HepG2 (cell line): ENCODE measurements around the gene DCK. TPM values are rescaled to one million over a fixed set of nuclear protein-coding genes. Genes with fewer than 3 reads are reported as not detected.
A peak's percentile ranks its signal among the peaks of the same experiment; 100 is the strongest.

Experiments used
- ATAC-seq: fragments of 200-7000 bp; cut with Tn5 transposase; 3 replicates; pipeline ENCODE4 v1.9.1; 2020; ENCODE audit warnings: mild to moderate bottlenecking, moderate library complexity
- BruUV-seq: library from RNA; stranded (reverse); fragments of 400-500 nt; replicated peaks from 2 replicates; lab custom pipeline; 2021; lab: Mats Ljungman, UMichigan
- CTCF ChIA-PET: fragments of 300-600 bp; formaldehyde crosslinking; extraction: SDS; loops from one replicate; lab custom pipeline; 2021; ENCODE audit warnings: low total read pairs, inconsistent platforms, low intra/inter-chr PET ratio; lab: Yijun Ruan, JAX
- POLR2A ChIA-PET: fragments of 350-600 bp; sonication (Branson Sonifier 250); formaldehyde crosslinking; loops from one replicate; lab custom pipeline; 2020; ENCODE audit warnings: antibody characterized with exemption, inconsistent platforms; lab: Yijun Ruan, JAX
- DNase-seq: peaks from one replicate; pipeline ENCODE4 v3.0.0-alpha.2; 2015; ENCODE audit warnings: low spot score
- FAIRE-seq: peaks from 3 replicates; lab custom pipeline; 2011; peaks lifted over from hg19 to GRCh38; lab: Jason Lieb, UNC
- H2AFZ ChIP-seq: one replicate; pipeline ENCODE4 v1.6.1; 2011; ENCODE audit warnings: low read length, inconsistent platforms
- H3K27ac ChIP-seq: fragments of 300-600 bp; 3 replicates; pipeline ENCODE4 v1.8.0; 2011; ENCODE audit warnings: mixed run types, mild to moderate bottlenecking, mixed read lengths, low read length, inconsistent platforms; ENCODE audit not compliant: insufficient read depth; ENCODE audit errors: extremely low read length
- H3K27me3 ChIP-seq, 2 experiments: fragments of 200-600 bp in 1 of 2; 2 replicates in 1 of 2; 3 replicates in 1 of 2; pipeline versions ENCODE4 v1.6.0 to v1.8.0; 2011; ENCODE audit warnings: low read length in 2 of 2, mild to moderate bottlenecking in 2 of 2, moderate library complexity in 2 of 2, inconsistent platforms in 1 of 2; ENCODE audit not compliant: insufficient read depth in 2 of 2, control insufficient read depth in 1 of 2
- H3K36me3 ChIP-seq, 2 experiments: fragments of 200-600 bp in 1 of 2; replicated peaks in 1 of 2; 2 replicates in 1 of 2; 3 replicates in 1 of 2; pipeline versions ENCODE4 v1.5.1 to v1.8.0; 2011; ENCODE audit warnings: low read length in 2 of 2, inconsistent platforms in 1 of 2; ENCODE audit not compliant: insufficient read depth in 2 of 2, control insufficient read depth in 1 of 2
- H3K4me1 ChIP-seq: 2 replicates; pipeline ENCODE4 v1.5.1; 2012; ENCODE audit warnings: low read length, inconsistent platforms; ENCODE audit not compliant: insufficient read depth
- H3K4me2 ChIP-seq: 2 replicates; pipeline ENCODE4 v1.6.0; 2011; ENCODE audit warnings: low read depth, low read length, inconsistent platforms
- H3K4me3 ChIP-seq, 3 experiments: fragments of 200-600 bp in 1 of 3; sonication (generic), shearing (Covaris generic) in 1 of 3; replicated peaks in 1 of 3; 2 replicates each; pipeline ENCODE4 v1.5.1; 2011 to 2016; ENCODE audit warnings: low read length in 3 of 3, inconsistent platforms in 2 of 3, low read depth in 2 of 3, mild to moderate bottlenecking in 2 of 3, control low read depth in 1 of 3, mixed read lengths in 1 of 3; ENCODE audit not compliant: insufficient read depth in 1 of 3
- H3K79me2 ChIP-seq: one replicate; pipeline ENCODE4 v1.6.1; 2011; ENCODE audit warnings: low read length, inconsistent platforms; ENCODE audit not compliant: insufficient read depth
- H3K9ac ChIP-seq: 2 replicates; pipeline ENCODE4 v1.6.0; 2011; ENCODE audit warnings: mild to moderate bottlenecking, low read depth, low read length, inconsistent platforms; ENCODE audit not compliant: insufficient read depth
- H3K9me3 ChIP-seq: 2 replicates; pipeline ENCODE4 v1.5.1; 2012; ENCODE audit warnings: mild to moderate bottlenecking, low read length
- H4K20me1 ChIP-seq: 2 replicates; pipeline ENCODE4 v1.6.0; 2011; ENCODE audit warnings: inconsistent platforms, mild to moderate bottlenecking, low read length, moderate library complexity; ENCODE audit not compliant: insufficient read depth
- DDIT3 ChIP-seq: sonication (generic); formaldehyde crosslinking; IDR thresholded peaks from 2 replicates; pipeline ENCODE4 v1.4.0; 2020; ENCODE audit warnings: mild to moderate bottlenecking, missing genetic modification reagents
- EEA1 ChIP-seq: sonication (generic); formaldehyde crosslinking; IDR thresholded peaks from 2 replicates; pipeline ENCODE4 v1.5.1; 2020; ENCODE audit warnings: mild to moderate bottlenecking, missing genetic modification reagents, borderline replicate concordance
- HNRNPK ChIP-seq: fragments of 200-400 bp; formaldehyde crosslinking; IDR thresholded peaks from 2 replicates; pipeline ENCODE4 v1.6.1; 2018; ENCODE audit warnings: low read length, low read depth, moderate library complexity, mild to moderate bottlenecking; ENCODE audit not compliant: poor library complexity, severe bottlenecking
- JDP2 ChIP-seq: sonication (generic); formaldehyde crosslinking; IDR thresholded peaks from 2 replicates; pipeline ENCODE4 v1.8.1; 2022; ENCODE audit warnings: missing genetic modification reagents, borderline replicate concordance
- RAD21 ChIP-seq: fragments of 450-650 bp; formaldehyde crosslinking; IDR thresholded peaks from 2 replicates; pipeline ENCODE4 v1.5.0; 2020; ENCODE audit warnings: mild to moderate bottlenecking
- SMC3 ChIP-seq: IDR thresholded peaks from 2 replicates; pipeline ENCODE4 v1.6.1; 2011; ENCODE audit warnings: low read length, improper control_type of control experiment
- USF2 ChIP-seq, 2 experiments: sonication (generic) in 1 of 2; formaldehyde crosslinking in 1 of 2; IDR thresholded peaks; 2 replicates each; pipeline versions ENCODE4 v1.5.1 to v1.6.1; 2011 to 2020; ENCODE audit warnings: borderline replicate concordance in 1 of 2, low read depth in 1 of 2, low read length in 1 of 2, mild to moderate bottlenecking in 1 of 2, missing genetic modification reagents in 1 of 2, moderate library complexity in 1 of 2
- ZNF569 ChIP-seq: sonication (generic); formaldehyde crosslinking; IDR thresholded peaks from 2 replicates; pipeline ENCODE4 v1.5.0; 2020; ENCODE audit warnings: mild to moderate bottlenecking, missing genetic modification reagents, moderate library complexity, borderline replicate concordance
- ZNF83 ChIP-seq: sonication (generic); formaldehyde crosslinking; IDR thresholded peaks from 2 replicates; pipeline ENCODE4 v1.4.0; 2020; ENCODE audit warnings: missing genetic modification reagents, mild to moderate bottlenecking, borderline replicate concordance
- ZNF841 ChIP-seq: sonication (generic); formaldehyde crosslinking; IDR thresholded peaks from 2 replicates; pipeline ENCODE4 v1.8.1; 2023; ENCODE audit warnings: missing genetic modification reagents, borderline replicate concordance
- WGBS: methylation state at CpG from one replicate; pipeline ENCODE4 v1.1.6; 2017; ENCODE audit warnings: low lambda C conversion rate; 5-methylcytosine and 5-hydroxymethylcytosine counted together
- in situ Hi-C: cut with HindIII; loops from 2 replicates; pipeline ENCODE4 v1.10.0; 2017; ENCODE audit warnings: low pct_unique_long_range_greater_than_20kb; ENCODE audit not compliant: extremely low pct_ligation_motif_present
- intact Hi-C: fragments of 100-400 bp; cut with micrococcal nuclease; formaldehyde crosslinking; loops from one replicate; pipeline ENCODE4 v1.10.0; 2022; ENCODE audit not compliant: unreplicated experiment
- polyA plus RNA-seq, 8 experiments: library from polyadenylated mRNA; depleted of rRNA in 3 of 8; stranded (reverse) in 7 of 8; unstranded in 1 of 8; fragments of >200 nt; fragmentation: Illumina TruSeq in 4 of 8; extraction: Trizol in 4 of 8; gene quantifications; 2 replicates each; pipeline versions ENCODE4 v1.2.1 to v1.2.3, GENCODE V29; 2011 to 2016; ENCODE audit warnings: low read depth in 4 of 8, missing spikeins in 1 of 8, mixed read lengths in 1 of 8; ENCODE audit not compliant: insufficient read depth in 1 of 8
- total RNA-seq, 5 experiments: library from RNA; depleted of rRNA; stranded (reverse); fragments of >200 nt; fragmentation: Illumina TruSeq; extraction: Trizol; gene quantifications; 2 replicates each; pipeline ENCODE4 v1.2.3, GENCODE V29; 2016; ENCODE audit warnings: low read depth in 1 of 5
- TF ChIP-seq, protein P1 (sequence below): sonication (generic); formaldehyde crosslinking; IDR thresholded peaks from 2 replicates; pipeline ENCODE4 v1.8.1; 2023; ENCODE audit warnings: missing genetic modification reagents, mild to moderate bottlenecking, borderline replicate concordance
- TF ChIP-seq, protein P2 (sequence below): sonication (generic); formaldehyde crosslinking; IDR thresholded peaks from 2 replicates; pipeline ENCODE4 v1.4.0; 2020; ENCODE audit warnings: missing genetic modification reagents

Gene DCK
- total and polyA plus RNA-seq, 2 of the 13 experiments (the other 11 are each of a cell fraction or from before 2014, with no cell fraction given) = 5.7 to 21.8 TPM

DNA sequence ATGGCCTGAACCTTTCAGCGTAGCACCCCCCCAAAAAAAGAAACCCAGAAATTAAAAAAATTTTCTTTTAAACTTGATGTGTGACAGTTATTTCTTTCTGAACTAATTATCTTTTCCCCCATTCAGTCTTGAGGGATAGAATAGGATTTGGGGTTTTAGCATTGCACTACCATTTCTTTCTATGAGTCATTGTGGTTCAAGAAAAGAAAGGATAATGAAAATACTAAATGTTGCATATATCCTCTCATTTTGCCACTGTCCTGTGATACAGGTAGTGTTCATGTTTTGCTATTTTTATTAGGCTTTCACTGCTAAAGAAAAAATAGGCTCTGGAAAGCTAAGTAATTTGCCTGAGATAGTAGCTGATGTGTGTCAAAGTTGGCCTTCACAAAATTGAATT is 39.4 kb upstream of the DCK start (continued):
- no peak for TF ChIP-seq RAD21 (CRISPR knock-in tag)
- TF ChIP-seq JDP2 = no peak
- TF ChIP-seq SMC3 = no peak
- TF ChIP-seq, all 625 proteins: peak for 0

DNA sequence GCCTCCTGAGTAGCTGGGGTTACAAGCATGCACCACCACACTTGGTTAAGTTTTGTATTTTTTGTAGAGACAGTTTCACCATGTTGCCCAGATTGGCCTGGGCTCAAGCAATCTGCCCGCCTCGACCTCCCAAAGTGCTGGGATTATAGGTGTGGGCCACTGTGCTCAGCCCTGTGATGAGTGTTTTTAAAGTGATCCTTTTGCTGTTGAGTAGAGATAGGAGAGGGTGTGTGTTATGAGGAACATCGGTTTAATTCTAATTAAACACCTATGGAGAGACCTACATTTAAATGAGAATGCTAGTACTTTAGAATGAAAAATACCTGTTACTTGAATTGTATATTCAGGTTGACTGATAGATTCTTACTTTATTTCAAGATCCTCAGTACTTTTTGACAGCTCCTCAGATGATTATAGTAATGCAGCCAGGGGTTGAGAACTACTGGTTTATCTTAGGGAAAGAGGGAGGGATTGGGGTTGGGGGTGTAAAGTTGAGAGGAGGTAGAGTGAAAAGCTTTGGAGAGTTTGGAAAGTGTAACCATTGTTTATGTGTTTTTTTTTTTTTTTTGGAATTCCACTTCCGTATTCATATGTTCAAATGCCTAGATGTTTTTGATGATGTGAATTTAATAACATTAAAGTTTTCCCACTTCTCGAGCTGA is 36.8 kb upstream of the DCK start:
- TF ChIP-seq EEA1 (CRISPR knock-in tag) (no peak), HNRNPK (peak; percentile 29)
- ATAC-seq (no peak), FAIRE-seq (no peak), DNase-seq (no peak)
- Histone ChIP-seq H3K4me3 (no peak overlapping the region), H3K9me3 (no peaks in the 10 kb centered on the region), H3K79me2 (no peaks in the 10 kb centered on the region), H3K27ac (no peak overlapping the region), H3K27me3 (no peaks in the 10 kb centered on the region), H3K36me3 (peaks cover 0 to 6% of the 10 kb centered on the region in 2 experiments; a peak in 4 of 5 replicates), H3K4me2 (no peak overlapping the region), H4K20me1 (no peaks in the 10 kb centered on the region), H2AFZ (no peak overlapping the region), H3K9ac (no peak overlapping the region), H3K4me1 (no peaks in the 10 kb centered on the region)
- no TSS peak for BruUV-seq
- in situ Hi-C loops = no loop called here
- intact Hi-C loops = no loop called here
- ChIA-PET POLR2A (no interaction called here), CTCF (no interaction called here)
- 96% methylated on average over 5 of the region's 5 CpGs for WGBS

- H3K79me2 ChIP-seq = no peaks in the 10 kb centered on the region
- H3K9ac ChIP-seq = no peak overlapping the region
- peaks cover 0 to 6% of the 10 kb centered on the region in 2 experiments; a peak in 3 of 5 replicates for H3K36me3 ChIP-seq
- no peaks in the 10 kb centered on the region for H4K20me1 ChIP-seq
- H3K27me3 ChIP-seq = no peaks in the 10 kb centered on the region
- no peak for FAIRE-seq
- CTCF ChIA-PET = no interaction called here
- no peak overlapping the region for H3K27ac ChIP-seq
- H3K9me3 ChIP-seq = no peaks in the 10 kb centered on the region
- no peak overlapping the region for H3K4me3 ChIP-seq
- POLR2A ChIA-PET = no interaction called here
- 96% methylated on average over 3 of the region's 3 CpGs for WGBS
- H2AFZ ChIP-seq = no peak overlapping the region
- intact Hi-C loops (no loop called here), in situ Hi-C loops (no loop called here)
- no peaks in the 10 kb centered on the region for H3K4me1 ChIP-seq
- no peak for DNase-seq
- H3K4me2 ChIP-seq = no peak overlapping the region
- ATAC-seq = no peak
- no TSS peak for BruUV-seq
- TF ChIP-seq ZNF83 = no peak
- TF ChIP-seq, protein P1, sequence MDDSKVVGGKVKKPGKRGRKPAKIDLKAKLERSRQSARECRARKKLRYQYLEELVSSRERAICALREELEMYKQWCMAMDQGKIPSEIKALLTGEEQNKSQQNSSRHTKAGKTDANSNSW (CRISPR knock-in tag) = no peak
- no peak for TF ChIP-seq DDIT3 (CRISPR knock-in tag)
- no peak for TF ChIP-seq USF2 (IDR thresholded peaks at IDR 0.05; ENCODE audit: low read depth, low read length)
- no peak for TF ChIP-seq USF2 (CRISPR knock-in tag; IDR thresholded peaks at IDR 0.05; ENCODE audit: borderline replicate concordance)
- TF ChIP-seq, protein P2, sequence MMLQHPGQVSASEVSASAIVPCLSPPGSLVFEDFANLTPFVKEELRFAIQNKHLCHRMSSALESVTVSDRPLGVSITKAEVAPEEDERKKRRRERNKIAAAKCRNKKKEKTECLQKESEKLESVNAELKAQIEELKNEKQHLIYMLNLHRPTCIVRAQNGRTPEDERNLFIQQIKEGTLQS (CRISPR knock-in tag) = no peak
- no peak for TF ChIP-seq ZNF569 (CRISPR knock-in tag)
- TF ChIP-seq ZNF841 = no peak
Measured at GRCh38 chr4:70958681-70959080, 34.8 kb upstream of the DCK start.
